LNCaP clone FGC (cell line): ENCODE results near the gene SCN5A.

Experiments used
- DNase-seq: peaks from one replicate; pipeline ENCODE4 v3.0.0-alpha.2; 2011; ENCODE audit warnings: low read depth
- H3K4me3 ChIP-seq: 2 replicates; pipeline ENCODE4 v1.5.1; 2011; ENCODE audit warnings: mild to moderate bottlenecking, low read depth, low read length, control low read depth
- TF ChIP-seq, protein P1 (sequence below): IDR thresholded peaks from 2 replicates; pipeline ENCODE4 v1.5.1; 2012; ENCODE audit warnings: mild to moderate bottlenecking; ENCODE audit not compliant: control insufficient read depth, insufficient read depth; ENCODE audit errors: extremely low read depth

Gene SCN5A

DNA sequence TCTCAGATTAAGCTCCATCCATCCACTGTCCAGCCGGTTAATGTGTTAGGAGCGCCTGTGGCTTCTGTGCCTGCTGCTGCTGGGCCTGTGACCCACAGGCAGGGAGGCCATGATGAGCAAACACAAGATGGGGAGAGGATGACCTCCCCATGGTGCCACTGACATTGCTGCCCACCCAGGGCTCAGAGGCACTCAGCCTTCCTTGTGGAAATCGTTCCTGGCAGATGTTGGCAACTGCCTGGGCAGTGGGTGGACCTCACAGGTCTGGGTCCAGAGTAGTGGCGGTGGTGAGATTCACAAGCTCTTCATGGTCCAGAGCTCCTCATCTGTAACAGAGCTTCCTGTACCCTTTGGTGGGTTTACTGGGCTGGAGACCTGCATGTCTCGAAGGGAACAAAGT, 38.6 kb downstream of the SCN5A start:
- DNase-seq: no peak
- TF ChIP-seq, protein P1, sequence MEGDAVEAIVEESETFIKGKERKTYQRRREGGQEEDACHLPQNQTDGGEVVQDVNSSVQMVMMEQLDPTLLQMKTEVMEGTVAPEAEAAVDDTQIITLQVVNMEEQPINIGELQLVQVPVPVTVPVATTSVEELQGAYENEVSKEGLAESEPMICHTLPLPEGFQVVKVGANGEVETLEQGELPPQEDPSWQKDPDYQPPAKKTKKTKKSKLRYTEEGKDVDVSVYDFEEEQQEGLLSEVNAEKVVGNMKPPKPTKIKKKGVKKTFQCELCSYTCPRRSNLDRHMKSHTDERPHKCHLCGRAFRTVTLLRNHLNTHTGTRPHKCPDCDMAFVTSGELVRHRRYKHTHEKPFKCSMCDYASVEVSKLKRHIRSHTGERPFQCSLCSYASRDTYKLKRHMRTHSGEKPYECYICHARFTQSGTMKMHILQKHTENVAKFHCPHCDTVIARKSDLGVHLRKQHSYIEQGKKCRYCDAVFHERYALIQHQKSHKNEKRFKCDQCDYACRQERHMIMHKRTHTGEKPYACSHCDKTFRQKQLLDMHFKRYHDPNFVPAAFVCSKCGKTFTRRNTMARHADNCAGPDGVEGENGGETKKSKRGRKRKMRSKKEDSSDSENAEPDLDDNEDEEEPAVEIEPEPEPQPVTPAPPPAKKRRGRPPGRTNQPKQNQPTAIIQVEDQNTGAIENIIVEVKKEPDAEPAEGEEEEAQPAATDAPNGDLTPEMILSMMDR: no peak
- H3K4me3 ChIP-seq: no peak overlapping the region

DNA sequence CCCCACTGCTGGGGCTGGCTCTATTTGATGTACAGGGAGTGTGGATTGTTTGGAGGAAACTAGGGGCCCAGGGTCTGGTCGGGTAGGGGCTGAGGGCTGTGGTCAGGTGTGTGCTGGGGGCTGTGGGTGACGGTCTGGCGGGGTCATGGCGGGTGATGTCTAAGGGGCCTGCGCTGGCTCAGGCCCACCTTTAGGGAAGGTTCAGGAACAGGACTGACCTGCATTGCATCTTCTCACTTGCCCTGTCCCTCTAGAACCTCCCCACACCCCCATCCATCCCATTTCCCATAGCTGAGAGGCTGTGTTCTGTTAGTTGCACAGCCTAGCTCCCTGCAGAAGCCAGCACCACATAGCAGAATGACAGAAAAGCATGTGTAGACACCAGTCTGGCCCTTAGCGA, 39.1 kb downstream of the SCN5A start:
- TF ChIP-seq, protein P1: no peak
- DNase-seq: no peak
- H3K4me3 ChIP-seq: no peak overlapping the region

DNA sequence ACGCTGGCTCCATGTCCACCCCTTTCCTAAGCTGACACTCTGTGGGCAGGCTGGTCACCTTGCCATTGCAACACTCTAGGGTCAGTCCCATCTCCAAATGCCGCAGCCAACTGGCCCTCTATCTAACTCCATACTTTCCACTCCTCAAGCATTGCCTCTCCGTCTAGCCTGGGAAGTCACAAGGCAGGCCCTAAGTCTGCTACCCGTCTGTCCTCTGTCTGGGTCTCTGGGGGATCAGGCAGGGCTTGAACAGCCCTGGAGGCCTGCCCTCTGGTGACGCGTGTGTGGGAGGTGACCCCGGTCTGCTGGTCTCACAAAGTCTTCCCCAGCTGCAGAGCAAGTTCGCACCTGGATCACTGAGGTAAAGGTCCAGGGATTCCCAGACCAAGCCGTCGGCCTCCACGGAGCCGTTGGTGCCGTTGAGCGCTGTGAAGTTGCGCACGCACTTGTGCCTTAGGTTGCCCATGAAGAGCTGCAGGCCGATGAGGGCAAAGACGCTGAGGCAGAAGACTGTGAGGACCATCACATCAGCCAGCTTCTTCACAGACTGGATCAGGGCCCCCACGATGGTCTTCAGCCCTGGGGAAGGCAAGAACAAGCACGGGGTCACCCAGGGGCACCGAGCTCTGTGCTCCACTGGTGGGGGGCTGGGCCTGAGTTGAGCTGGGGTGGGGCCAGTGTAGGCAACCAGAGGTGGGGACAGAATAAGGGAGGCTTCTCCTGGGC, 39.9 kb downstream of the SCN5A start:
- no peak for DNase-seq
- no peak overlapping the region for H3K4me3 ChIP-seq
- TF ChIP-seq, protein P1: no peak

DNA sequence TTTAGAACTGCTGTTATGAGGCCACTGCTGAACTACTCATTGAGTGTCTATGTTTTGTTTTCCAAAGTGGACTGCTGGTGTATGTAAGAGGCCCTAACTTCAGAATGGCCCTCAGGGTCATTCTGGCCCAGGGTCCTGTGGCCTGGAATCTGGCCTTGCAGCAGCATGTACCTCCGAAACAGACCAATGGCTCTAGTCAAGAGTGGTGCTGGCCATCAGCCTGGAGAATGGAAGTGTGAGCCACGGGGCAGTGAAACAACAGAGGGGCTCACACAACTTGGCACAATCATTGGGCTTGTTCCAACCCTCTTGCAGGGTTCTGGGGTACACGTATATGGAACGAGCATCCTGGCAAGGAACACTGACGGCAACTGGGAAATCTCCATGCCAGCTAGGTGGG, 40.5 kb downstream of the SCN5A start:
- no peak for DNase-seq
- TF ChIP-seq, protein P1: no peak
- H3K4me3 ChIP-seq: no peak overlapping the region

DNA sequence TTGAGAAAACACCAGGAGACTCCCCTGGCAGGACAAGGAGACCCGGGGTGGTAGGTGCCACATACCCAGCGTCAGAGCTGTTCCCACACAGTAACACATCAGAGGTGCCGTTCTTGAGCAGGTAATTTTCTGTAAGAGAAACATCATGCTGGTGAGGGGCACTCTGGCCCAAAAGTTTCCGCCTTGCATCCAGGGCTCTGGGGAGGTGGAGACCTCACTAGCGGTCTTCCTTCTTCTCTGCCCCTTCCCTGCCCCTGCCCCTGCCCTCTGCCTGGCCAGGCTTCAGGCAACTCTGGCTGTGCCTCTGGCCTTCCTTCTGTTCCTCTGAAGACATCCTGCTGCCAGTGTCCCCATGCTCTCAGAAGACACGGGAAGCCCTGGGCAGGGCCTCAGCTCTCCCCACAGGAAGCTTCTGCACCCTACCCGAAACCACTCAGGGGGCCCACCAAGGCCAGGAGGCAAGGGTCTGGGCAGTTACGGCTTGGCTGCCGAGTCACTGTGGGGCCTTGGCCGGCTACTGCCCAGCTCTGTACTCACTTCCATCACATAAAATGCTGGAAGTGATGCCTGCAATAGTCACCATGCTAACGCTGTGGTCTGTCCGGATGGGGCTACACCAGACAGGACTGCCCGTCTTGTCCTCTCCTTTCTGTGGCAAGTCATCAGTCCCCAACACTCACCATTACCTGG, 41.3 kb downstream of the SCN5A start:
- no peak for DNase-seq
- TF ChIP-seq, protein P1: no peak
- H3K4me3 ChIP-seq: no peak overlapping the region

DNA sequence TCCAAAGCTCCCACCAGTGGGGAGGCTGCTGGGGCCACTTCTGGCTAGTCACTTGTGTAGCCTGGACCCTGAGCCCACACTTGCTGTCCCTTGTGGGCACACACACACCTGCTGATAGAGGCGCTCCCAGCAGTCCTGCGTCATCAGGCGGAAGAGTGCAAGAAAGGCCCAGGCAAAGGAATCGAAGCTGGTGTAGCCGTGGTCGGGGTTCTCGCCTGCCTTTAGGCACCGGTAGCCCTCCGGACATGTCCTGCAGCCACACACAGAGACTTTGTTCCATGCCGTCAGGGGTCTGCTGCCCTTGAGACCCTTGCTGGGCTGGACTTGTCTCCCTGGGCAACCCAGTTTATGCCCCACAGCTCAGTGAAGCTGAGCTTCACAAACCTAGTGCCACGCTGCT, 42.9 kb downstream of the SCN5A start:
- no peak for DNase-seq
- no peak overlapping the region for H3K4me3 ChIP-seq
- TF ChIP-seq, protein P1: no peak
